Natural killer cell (primary cell): ENCODE data around the gene GTF2IRD1. TPM values are rescaled to one million over a fixed set of nuclear protein-coding genes. Genes with fewer than 3 reads are reported as not detected.

Source experiments
- ATAC-seq, 3 donors: fragments of 150-1000 bp in 2 of 3; fragments of 200-7000 bp in 1 of 3; cut with Tn5 transposase; 1 replicate in 1 of 3; 2 replicates in 2 of 3; pipeline ENCODE4 v1.10.0; 2021; ENCODE audit warnings: mild to moderate bottlenecking in 2 of 3, moderate library complexity in 2 of 3
- DNase-seq, 2 donors: peaks; one replicate each; pipeline versions ENCODE4 v3.0.0 to v3.0.0-alpha.2; 2013 to 2021; ENCODE audit warnings: mixed read lengths in 1 of 2
- H3K27ac ChIP-seq: one replicate; pipeline ENCODE4 v1.5.1; 2013; ENCODE audit warnings: mild to moderate bottlenecking, low read length
- H3K27me3 ChIP-seq: one replicate; pipeline ENCODE4 v1.6.1; 2013; ENCODE audit warnings: low read length; ENCODE audit not compliant: control insufficient read depth, insufficient read depth
- H3K36me3 ChIP-seq: one replicate; pipeline ENCODE4 v1.6.1; 2013; ENCODE audit warnings: low read length; ENCODE audit not compliant: control insufficient read depth, insufficient read depth
- H3K4me1 ChIP-seq: one replicate; pipeline ENCODE4 v1.6.1; 2013; ENCODE audit warnings: low read length; ENCODE audit not compliant: control insufficient read depth, insufficient read depth
- H3K4me3 ChIP-seq: one replicate; pipeline ENCODE4 v1.5.1; 2013; ENCODE audit warnings: low read length
- H3K9me3 ChIP-seq: one replicate; pipeline ENCODE4 v1.6.1; 2013; ENCODE audit warnings: low read length; ENCODE audit not compliant: control insufficient read depth, insufficient read depth
- H3K27ac Mint-ChIP-seq, 2 donors: one replicate each; pipeline ENCODE4 v1.8.0; 2022; ENCODE audit warnings: mild to moderate bottlenecking in 2 of 2, mixed read lengths in 2 of 2, moderate library complexity in 1 of 2
- H3K27me3 Mint-ChIP-seq, 2 donors: one replicate each; pipeline ENCODE4 v1.8.0; 2022; ENCODE audit warnings: low read depth in 2 of 2, mixed read lengths in 2 of 2
- H3K36me3 Mint-ChIP-seq: one replicate; pipeline ENCODE4 v1.8.0; 2022; ENCODE audit warnings: mixed read lengths
- H3K4me1 Mint-ChIP-seq, 2 donors: one replicate each; pipeline ENCODE4 v1.8.0; 2022; ENCODE audit warnings: mixed read lengths in 2 of 2
- H3K4me3 Mint-ChIP-seq: one replicate; pipeline ENCODE4 v1.8.0; 2022; ENCODE audit warnings: mild to moderate bottlenecking, moderate library complexity, mixed read lengths
- H3K9me3 Mint-ChIP-seq, 2 donors: one replicate each; pipeline ENCODE4 v1.8.0; 2022; ENCODE audit warnings: mixed read lengths in 2 of 2
- CTCF ChIP-seq: fragments of 200-600 bp; IDR thresholded peaks from one replicate; pipeline ENCODE4 v1.8.0; 2022; ENCODE audit warnings: antibody characterized with exemption
- WGBS: methylation state at CpG from one replicate; pipeline ENCODE4 v1.1.7; 2013; ENCODE audit warnings: missing lambda C conversion rate; ENCODE audit not compliant: insufficient coverage; 5-methylcytosine and 5-hydroxymethylcytosine counted together
- intact Hi-C: fragments of 100-400 bp; cut with micrococcal nuclease; formaldehyde crosslinking; loops from one replicate; pipeline ENCODE4 v1.14.2; 2022
- total RNA-seq, 4 donors: library from RNA; stranded (reverse); fragments of 120-200 nt in 1 of 4; gene quantifications; one replicate each; pipeline versions ENCODE4 v1.2.3 to v1.2.4, GENCODE V29; 2013 to 2022

GTF2IRD1 gene
- total RNA-seq, 3 donors from 2014 or later (not counting 1 experiment from before 2014, with no cell fraction given) = not detected

GRCh38 chr7:74482197-74482467 lies 28.4 kb downstream of the GTF2IRD1 start:
- H3K4me3 ChIP-seq = no peak overlapping the region
- H3K4me1 ChIP-seq = peaks cover 18% of the 10 kb centered on the region
- intact Hi-C loops = no loop called here
- H3K9me3 ChIP-seq = no peaks in the 10 kb centered on the region
- peaks cover 6% of the 10 kb centered on the region in 2 donors for H3K27me3 Mint-ChIP-seq
- 93% methylated on average over 4 of the region's 4 CpGs for WGBS
- DNase-seq (no peak), ATAC-seq (no peak)
- no peak overlapping the region for H3K27ac ChIP-seq
- H3K4me3 Mint-ChIP-seq = no peak overlapping the region
- H3K27me3 ChIP-seq = peaks cover 11% of the 10 kb centered on the region
- peaks cover 6 to 7% of the 10 kb centered on the region in 2 donors for H3K4me1 Mint-ChIP-seq
- H3K27ac Mint-ChIP-seq = no peak overlapping the region
- no peaks in the 10 kb centered on the region for H3K9me3 Mint-ChIP-seq
- no peak for TF ChIP-seq CTCF
- no peaks in the 10 kb centered on the region for H3K36me3 Mint-ChIP-seq
- H3K36me3 ChIP-seq = no peaks in the 10 kb centered on the region

- Histone ChIP-seq H3K27ac (no peak overlapping the region), H3K4me3 (no peak overlapping the region), H3K9me3 (no peaks in the 10 kb centered on the region), H3K27me3 (peaks cover 11% of the 10 kb centered on the region), H3K36me3 (no peaks in the 10 kb centered on the region), H3K4me1 (peaks cover 18% of the 10 kb centered on the region)
- WGBS = 76% methylated on average over 16 of the region's 16 CpGs
- peaks cover 6% of the 10 kb centered on the region in 2 donors for H3K27me3 Mint-ChIP-seq
- TF ChIP-seq CTCF = no peak
- H3K4me1 Mint-ChIP-seq = peaks cover 4% of the 10 kb centered on the region in 2 donors
- DNase-seq (no peak), ATAC-seq (no peak)
- no peak overlapping the region for H3K4me3 Mint-ChIP-seq
- no peaks in the 10 kb centered on the region for H3K9me3 Mint-ChIP-seq
- no peaks in the 10 kb centered on the region for H3K36me3 Mint-ChIP-seq
- intact Hi-C loops = no loop called here
- H3K27ac Mint-ChIP-seq = no peak overlapping the region
Observed at GRCh38 chr7:74482629-74483401, 29.1 kb downstream of the GTF2IRD1 start.

GRCh38 chr7:74483402-74484336 lies 30.0 kb downstream of the GTF2IRD1 start:
- H3K9me3 ChIP-seq = no peaks in the 10 kb centered on the region
- H3K36me3 ChIP-seq = no peaks in the 10 kb centered on the region
- Mint-ChIP-seq H3K4me1 (no peaks in the 10 kb centered on the region), H3K36me3 (no peaks in the 10 kb centered on the region), H3K4me3 (no peak overlapping the region), H3K9me3 (no peaks in the 10 kb centered on the region), H3K27me3 (peaks cover 6% of the 10 kb centered on the region in 2 donors), H3K27ac (no peak overlapping the region)
- H3K4me1 ChIP-seq = peaks cover 18% of the 10 kb centered on the region
- DNase-seq (no peak), ATAC-seq (no peak)
- peaks cover 11% of the 10 kb centered on the region for H3K27me3 ChIP-seq
- WGBS = 92% methylated on average over 11 of the region's 11 CpGs
- no peak overlapping the region for H3K4me3 ChIP-seq
- no peak for TF ChIP-seq CTCF
- H3K27ac ChIP-seq = no peak overlapping the region
- intact Hi-C loops = no loop called here
